SH-SY5Y (cell line): ENCODE data around the gene SCP2.

Experiments
- GATA2 ChIP-seq: IDR thresholded peaks from 2 replicates; pipeline ENCODE4 v1.6.1; 2011; ENCODE audit warnings: mild to moderate bottlenecking, low read depth, low read length
- GATA3 ChIP-seq: IDR thresholded peaks from 2 replicates; pipeline ENCODE4 v1.6.1; 2011; ENCODE audit warnings: low read depth, mild to moderate bottlenecking, low read length, moderate library complexity

DNA sequence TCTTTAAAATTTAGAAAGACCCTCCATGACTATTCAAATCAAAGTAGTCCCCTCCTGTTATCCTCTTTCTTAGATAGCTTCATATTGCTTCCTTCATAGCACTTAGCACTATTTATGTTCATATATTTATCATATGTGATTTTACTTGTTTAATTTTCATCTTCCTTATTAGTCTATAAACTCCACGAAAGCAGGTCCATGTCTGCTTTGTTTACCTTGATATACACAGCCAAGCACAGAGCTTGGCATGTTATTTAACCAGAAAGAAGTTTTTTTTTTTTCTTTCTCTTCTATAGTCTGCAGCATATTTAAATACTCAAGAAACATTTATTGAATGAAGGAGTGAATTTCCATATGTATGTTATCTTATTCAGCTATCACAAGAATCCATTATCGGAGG lies 36.0 kb downstream of the SCP2 start:
- TF ChIP-seq GATA2 = no peak
- no peak for TF ChIP-seq GATA3
